H9 (cell line): ENCODE measurements around the gene KRT79. TPM values are rescaled to one million over a fixed set of nuclear protein-coding genes. Genes with fewer than 3 reads are reported as not detected.

Source experiments
- DNase-seq: peaks from one replicate; pipeline ENCODE4 v3.0.0-alpha.2; 2017
- H2AFZ ChIP-seq: one replicate; pipeline ENCODE4 v1.6.1; 2013; ENCODE audit warnings: mild to moderate bottlenecking, low read length, control low read depth, moderate library complexity
- H2AK5ac ChIP-seq: 2 replicates; pipeline ENCODE4 v1.6.1; 2013; ENCODE audit warnings: low read length, control low read depth, mixed read lengths; ENCODE audit not compliant: insufficient read length
- H2BK120ac ChIP-seq: one replicate; pipeline ENCODE4 v1.6.1; 2013; ENCODE audit warnings: low read depth, mild to moderate bottlenecking, low read length, control low read depth, inconsistent platforms; ENCODE audit not compliant: poor library complexity, severe bottlenecking
- H2BK12ac ChIP-seq: 2 replicates; pipeline ENCODE4 v1.6.1; 2013; ENCODE audit warnings: low read length, control low read depth, mixed read lengths, low read depth; ENCODE audit not compliant: insufficient read length
- H2BK15ac ChIP-seq: 2 replicates; pipeline ENCODE4 v1.6.1; 2013; ENCODE audit warnings: low read depth, low read length, control low read depth
- H2BK20ac ChIP-seq: one replicate; pipeline ENCODE4 v1.6.1; 2013; ENCODE audit warnings: low read depth, mild to moderate bottlenecking, low read length, control low read depth, inconsistent platforms; ENCODE audit not compliant: poor library complexity, severe bottlenecking
- H2BK5ac ChIP-seq: 2 replicates; pipeline ENCODE4 v1.6.1; 2013; ENCODE audit warnings: low read length, control low read depth, mixed read lengths; ENCODE audit not compliant: insufficient read length
- H3K14ac ChIP-seq: 2 replicates; pipeline ENCODE4 v1.6.1; 2013; ENCODE audit warnings: low read length, control low read depth; ENCODE audit not compliant: insufficient read depth
- H3K18ac ChIP-seq: 2 replicates; pipeline ENCODE4 v1.6.1; 2013; ENCODE audit warnings: low read depth, mild to moderate bottlenecking, mixed read lengths, low read length, control low read depth; ENCODE audit not compliant: insufficient read length
- H3K23ac ChIP-seq: 2 replicates; pipeline ENCODE4 v1.6.1; 2013; ENCODE audit warnings: low read length, control low read depth, mixed read lengths, low read depth; ENCODE audit not compliant: insufficient read length
- H3K23me2 ChIP-seq: 2 replicates; pipeline ENCODE4 v1.6.1; 2013; ENCODE audit warnings: low read depth, mild to moderate bottlenecking, mixed read lengths, low read length, control low read depth; ENCODE audit not compliant: insufficient read length, poor library complexity, severe bottlenecking
- H3K27ac ChIP-seq: 2 replicates; pipeline ENCODE4 v1.5.1; 2013; ENCODE audit warnings: low read length, control low read depth, mixed read lengths, low read depth; ENCODE audit not compliant: insufficient read length
- H3K27me3 ChIP-seq: 2 replicates; pipeline ENCODE4 v1.6.1; 2013; ENCODE audit warnings: low read length, control low read depth, inconsistent platforms; ENCODE audit not compliant: insufficient read depth
- H3K4ac ChIP-seq: 2 replicates; pipeline ENCODE4 v1.6.1; 2013; ENCODE audit warnings: low read depth, mild to moderate bottlenecking, control low read depth, inconsistent platforms, low read length, moderate library complexity
- H3K4me1 ChIP-seq: 2 replicates; pipeline ENCODE4 v1.6.1; 2013; ENCODE audit warnings: low read length, control low read depth, inconsistent platforms; ENCODE audit not compliant: insufficient read depth
- H3K4me2 ChIP-seq: 2 replicates; pipeline ENCODE4 v1.6.1; 2013; ENCODE audit warnings: low read length, control low read depth, mixed read lengths; ENCODE audit not compliant: insufficient read length, insufficient read depth
- H3K56ac ChIP-seq: 2 replicates; pipeline ENCODE4 v1.6.1; 2013; ENCODE audit warnings: low read depth, mild to moderate bottlenecking, mixed read lengths, low read length, control low read depth; ENCODE audit not compliant: insufficient read length
- H3K79me1 ChIP-seq: 2 replicates; pipeline ENCODE4 v1.6.1; 2013; ENCODE audit warnings: low read depth, mild to moderate bottlenecking, moderate library complexity, low read length, control low read depth, inconsistent platforms; ENCODE audit not compliant: insufficient read depth, poor library complexity, severe bottlenecking
- H3K79me2 ChIP-seq: 2 replicates; pipeline ENCODE4 v1.6.1; 2013; ENCODE audit warnings: low read length, control low read depth, inconsistent platforms; ENCODE audit not compliant: insufficient read depth
- H3K9ac ChIP-seq: 2 replicates; pipeline ENCODE4 v1.6.1; 2013; ENCODE audit warnings: low read length, control low read depth, mixed read lengths; ENCODE audit not compliant: insufficient read length; ENCODE audit errors: extremely low read depth
- H3K9me3 ChIP-seq: one replicate; pipeline ENCODE4 v1.6.1; 2013; ENCODE audit warnings: low read depth, low read length, inconsistent platforms; ENCODE audit not compliant: control insufficient read depth
- H3T11ph ChIP-seq: one replicate; pipeline ENCODE4 v1.6.1; 2013; ENCODE audit warnings: mild to moderate bottlenecking, low read length, control low read depth, inconsistent platforms
- H4K20me1 ChIP-seq: one replicate; pipeline ENCODE4 v1.6.1; 2013; ENCODE audit not compliant: control insufficient read depth, insufficient read length, insufficient read depth
- H4K5ac ChIP-seq: 2 replicates; pipeline ENCODE4 v1.6.1; 2013; ENCODE audit warnings: low read depth, mild to moderate bottlenecking, mixed read lengths, low read length, control low read depth; ENCODE audit not compliant: insufficient read length
- H4K8ac ChIP-seq: replicated peaks from 2 replicates; pipeline ENCODE4 v1.6.1; 2013; ENCODE audit warnings: low read length, control low read depth, mixed read lengths, low read depth; ENCODE audit not compliant: insufficient read length
- H4K91ac ChIP-seq: 2 replicates; pipeline ENCODE4 v1.6.1; 2013; ENCODE audit warnings: low read depth, mild to moderate bottlenecking, moderate library complexity, mixed read lengths, low read length, control low read depth; ENCODE audit not compliant: insufficient read length
- H3K27ac Mint-ChIP-seq, 3 experiments: 2 replicates in 2 of 3; 3 replicates in 1 of 3; pipeline ENCODE4 v1.8.0; 2020 to 2021; ENCODE audit warnings: mixed read lengths in 3 of 3, mild to moderate bottlenecking in 1 of 3, moderate library complexity in 1 of 3
- H3K27me3 Mint-ChIP-seq: 2 replicates; pipeline ENCODE4 v1.8.0; 2021; ENCODE audit warnings: low read depth, mild to moderate bottlenecking, moderate library complexity, mixed read lengths
- H3K36me3 Mint-ChIP-seq, 3 experiments: 2 replicates in 2 of 3; 3 replicates in 1 of 3; pipeline ENCODE4 v1.8.0; 2020 to 2021; ENCODE audit warnings: low read depth in 3 of 3, mixed read lengths in 3 of 3; ENCODE audit not compliant: insufficient read depth in 1 of 3
- H3K4me1 Mint-ChIP-seq, 2 experiments: 2 replicates each; pipeline ENCODE4 v1.8.0; 2020; ENCODE audit warnings: mixed read lengths in 2 of 2
- H3K4me3 Mint-ChIP-seq, 2 experiments: 2 replicates in 1 of 2; 3 replicates in 1 of 2; pipeline ENCODE4 v1.8.0; 2020 to 2021; ENCODE audit warnings: mild to moderate bottlenecking in 2 of 2, mixed read lengths in 2 of 2, moderate library complexity in 1 of 2
- H3K9me3 Mint-ChIP-seq, 2 experiments: 2 replicates in 1 of 2; 3 replicates in 1 of 2; pipeline ENCODE4 v1.8.0; 2020; ENCODE audit warnings: mild to moderate bottlenecking in 2 of 2, mixed read lengths in 2 of 2, moderate library complexity in 1 of 2
- CTCF ChIP-seq: fragments of 200-600 bp; sonication (generic); conservative IDR thresholded peaks from 3 replicates; pipeline ENCODE4 v1.8.0; 2021; ENCODE audit warnings: antibody characterized with exemption, mild to moderate bottlenecking
- WGBS: extraction: QIAGEN DNeasy Blood & Tissue Kit; methylation state at CpG from one replicate; pipeline ENCODE4 v1.1.7; 2013; ENCODE audit warnings: missing lambda C conversion rate, low lambda C conversion rate, mixed read lengths; ENCODE audit not compliant: insufficient read length; ENCODE audit errors: extremely low coverage; 5-methylcytosine and 5-hydroxymethylcytosine counted together
- total RNA-seq: library from RNA; stranded (reverse); gene quantifications from 2 replicates; pipeline ENCODE4 v1.2.1, GENCODE V29; 2021

The KRT79 gene
- total RNA-seq, 1 experiment from 2014 or later: not detected

- Histone ChIP-seq H4K20me1 (no peaks in the 10 kb centered on the region), H3K27me3 (no peaks in the 10 kb centered on the region), H3K14ac (no peak overlapping the region; the same call in 1 of the 2 replicates), H4K91ac (no peak overlapping the region), H2BK12ac (no peak overlapping the region), H3K4me1 (no peaks in the 10 kb centered on the region), H3K4ac (no peak overlapping the region), H3T11ph (no peak overlapping the region), H2BK15ac (no peak overlapping the region), H3K56ac (no peak overlapping the region), H3K4me2 (no peak overlapping the region), H2BK120ac (no peak overlapping the region), H2AK5ac (no peak overlapping the region), H4K8ac (no peak overlapping the region), H3K79me2 (no peaks in the 10 kb centered on the region), H2AFZ (no peak overlapping the region), H3K18ac (no peak overlapping the region), H2BK5ac (no peak overlapping the region), H4K5ac (no peak overlapping the region), H3K9me3 (no peaks in the 10 kb centered on the region), H2BK20ac (no peak overlapping the region), H3K79me1 (no peaks in the 10 kb centered on the region), H3K23me2 (no peaks in the 10 kb centered on the region), H3K27ac (no peak overlapping the region), H3K9ac (no peak overlapping the region), H3K23ac (no peak overlapping the region)
- Mint-ChIP-seq H3K4me1 (no peaks in the 10 kb centered on the region), H3K27ac (no peak overlapping the region), H3K27me3 (peaks cover 12% of the 10 kb centered on the region), H3K9me3 (no peaks in the 10 kb centered on the region; a peak in 1 of 5 replicates), H3K4me3 (no peak overlapping the region), H3K36me3 (no peaks in the 10 kb centered on the region)
- WGBS: no CpG with 5 or more reads among the region's 8 CpGs
- TF ChIP-seq CTCF: no peak
- no peak for DNase-seq
Measured at GRCh38 chr12:52774629-52775250, 59.4 kb downstream of the KRT79 start.
